Upper lobe of right lung (tissue), 1 donor: ENCODE data around the gene ZG16. TPM values are rescaled to one million over a fixed set of nuclear protein-coding genes. Genes with fewer than 3 reads are reported as not detected.
"Not testable (repeated sequence)": the region's sequence is repeated elsewhere in the genome, so short reads cannot be mapped to it uniquely, and the experiment has no call there.

ENCODE experiments used
- ATAC-seq: fragments of 200-7000 bp; cut with Tn5 transposase; one replicate; pipeline ENCODE4 v1.9.1; 2020; ENCODE audit warnings: mild to moderate bottlenecking, moderate library complexity
- DNase-seq: peaks from one replicate; pipeline ENCODE4 v3.0.0-alpha.2; 2020
- H3K27ac ChIP-seq: fragments of 200-600 bp; one replicate; pipeline ENCODE4 v1.8.0; 2022
- H3K27me3 ChIP-seq: fragments of 200-600 bp; one replicate; pipeline ENCODE4 v1.8.0; 2022; ENCODE audit warnings: mild to moderate bottlenecking
- H3K36me3 ChIP-seq: fragments of 200-600 bp; one replicate; pipeline ENCODE4 v1.8.0; 2022
- H3K4me1 ChIP-seq: fragments of 200-600 bp; one replicate; pipeline ENCODE4 v1.8.0; 2022
- H3K4me3 ChIP-seq: fragments of 200-600 bp; one replicate; pipeline ENCODE4 v1.8.0; 2022; ENCODE audit warnings: mild to moderate bottlenecking
- H3K9me3 ChIP-seq: fragments of 200-600 bp; one replicate; pipeline ENCODE4 v1.8.0; 2022
- CTCF ChIP-seq: fragments of 200-600 bp; IDR thresholded peaks from one replicate; pipeline ENCODE4 v1.8.0; 2022; ENCODE audit warnings: antibody characterized with exemption
- intact Hi-C: fragments of 100-400 bp; cut with DNase I; formaldehyde crosslinking; loops from one replicate; pipeline ENCODE4 v1.11.0; 2022
- total RNA-seq: library from RNA; stranded (reverse); fragmentation: NEBNext Ultra II Directional; extraction: Animal tissue kit (Norgen Biotek cat#: 25700); gene quantifications from one replicate; pipeline ENCODE4 v1.2.1, GENCODE V29; 2021
- donor health status: DM: no; HTN: yes; CAD: no; lungs with severe emphysema.

ZG16 gene
- total RNA-seq, 1 donor from 2014 or later, result not detected

GRCh38 chr16:29767062-29767461 lies 11.0 kb upstream of the ZG16 start:
- H3K9me3 ChIP-seq, result no peaks in the 10 kb centered on the region
- no peak overlapping the region for H3K4me3 ChIP-seq
- intact Hi-C loops, result no loop called here
- DNase-seq (no peak), ATAC-seq (no peak)
- no peak for TF ChIP-seq CTCF
- H3K27me3 ChIP-seq, result no peaks in the 10 kb centered on the region
- H3K27ac ChIP-seq, result no peak overlapping the region
- no peaks in the 10 kb centered on the region for H3K4me1 ChIP-seq
- H3K36me3 ChIP-seq, result no peaks in the 10 kb centered on the region

- Histone ChIP-seq H3K36me3 (no peaks in the 10 kb centered on the region), H3K4me3 (no peak overlapping the region), H3K27me3 (no peaks in the 10 kb centered on the region), H3K9me3 (no peaks in the 10 kb centered on the region), H3K4me1 (no peaks in the 10 kb centered on the region), H3K27ac (no peak overlapping the region)
- DNase-seq (no peak), ATAC-seq (no peak)
- no peak for TF ChIP-seq CTCF
- intact Hi-C loops, result no loop called here
These were observed 8.5 kb upstream of the ZG16 start for GRCh38 chr16:29769507-29769906.

- Histone ChIP-seq H3K36me3 (no peaks in the 10 kb centered on the region), H3K27ac (no peak overlapping the region), H3K4me1 (no peaks in the 10 kb centered on the region), H3K9me3 (no peaks in the 10 kb centered on the region), H3K4me3 (no peak overlapping the region), H3K27me3 (no peaks in the 10 kb centered on the region)
- no peak for TF ChIP-seq CTCF
- intact Hi-C loops, result no loop called here
- DNase-seq (no peak), ATAC-seq (no peak)
These were observed 7.7 kb upstream of the ZG16 start for GRCh38 chr16:29770250-29770929.

- H3K27me3 ChIP-seq, DNase-seq, H3K36me3 ChIP-seq, intact Hi-C loops, H3K9me3 ChIP-seq, H3K4me3 ChIP-seq, H3K27ac ChIP-seq, H3K4me1 ChIP-seq: not testable (repeated sequence)
- peak; percentile 42 for ATAC-seq
These were observed 5.7 kb upstream of the ZG16 start for GRCh38 chr16:29772330-29772729.

GRCh38 chr16:29774730-29775129 lies 3.3 kb upstream of the ZG16 start:
- Histone ChIP-seq H3K36me3 (no peaks in the 10 kb centered on the region), H3K4me3 (no peak overlapping the region), H3K27ac (no peak overlapping the region), H3K9me3 (no peaks in the 10 kb centered on the region), H3K27me3 (no peaks in the 10 kb centered on the region), H3K4me1 (no peaks in the 10 kb centered on the region)
- intact Hi-C loops, result no loop called here
- ATAC-seq, result no peak
- DNase-seq, result no peak
- no peak for TF ChIP-seq CTCF

- DNase-seq (no peak), ATAC-seq (no peak)
- Histone ChIP-seq H3K9me3 (no peaks in the 10 kb centered on the region), H3K4me1 (no peaks in the 10 kb centered on the region), H3K27me3 (no peaks in the 10 kb centered on the region), H3K27ac (no peak overlapping the region), H3K4me3 (no peak overlapping the region), H3K36me3 (no peaks in the 10 kb centered on the region)
- intact Hi-C loops, result no loop called here
- TF ChIP-seq CTCF, result no peak
These were observed 2.2 kb upstream of the ZG16 start for GRCh38 chr16:29775742-29776408.
